ENCODE measurements around the gene CALML5.
A peak's percentile ranks its signal among the peaks of the same experiment; 100 is the strongest.

Gene CALML5

DNA sequence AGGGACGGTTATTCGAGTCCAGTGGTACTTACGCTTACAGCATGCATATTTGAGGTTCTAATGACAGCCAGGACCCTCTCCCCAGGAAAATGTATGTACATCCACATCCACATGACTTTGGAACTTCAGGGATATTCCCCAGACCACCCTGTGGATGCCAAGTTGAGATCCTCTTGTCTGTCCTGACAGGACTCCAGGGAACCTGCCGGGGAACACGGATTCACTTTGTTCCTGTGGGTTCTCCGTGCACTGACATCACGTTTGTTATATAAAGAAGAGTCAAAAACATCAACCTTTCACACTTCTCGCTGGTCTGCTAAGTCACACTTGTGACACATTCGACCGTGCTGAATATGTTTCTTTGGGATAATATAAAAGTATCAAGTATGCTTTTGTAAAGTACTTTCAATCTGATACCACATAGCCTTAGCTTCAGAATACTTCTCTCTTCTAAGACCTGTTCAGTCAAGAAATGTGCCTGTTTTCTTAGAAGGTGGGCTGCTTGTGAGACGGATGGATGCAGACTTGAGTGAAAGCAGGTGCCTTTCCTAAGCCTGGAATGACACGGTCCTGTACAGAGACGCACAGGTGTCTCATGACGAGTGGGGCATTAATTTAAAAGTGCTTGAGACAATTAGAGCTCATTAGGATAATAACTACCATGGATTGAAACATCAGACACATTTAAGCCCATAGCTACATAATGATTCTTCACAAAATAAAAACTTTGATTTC lies 38.7 kb downstream of the CALML5 start:
- no peak for DNase-seq

DNA sequence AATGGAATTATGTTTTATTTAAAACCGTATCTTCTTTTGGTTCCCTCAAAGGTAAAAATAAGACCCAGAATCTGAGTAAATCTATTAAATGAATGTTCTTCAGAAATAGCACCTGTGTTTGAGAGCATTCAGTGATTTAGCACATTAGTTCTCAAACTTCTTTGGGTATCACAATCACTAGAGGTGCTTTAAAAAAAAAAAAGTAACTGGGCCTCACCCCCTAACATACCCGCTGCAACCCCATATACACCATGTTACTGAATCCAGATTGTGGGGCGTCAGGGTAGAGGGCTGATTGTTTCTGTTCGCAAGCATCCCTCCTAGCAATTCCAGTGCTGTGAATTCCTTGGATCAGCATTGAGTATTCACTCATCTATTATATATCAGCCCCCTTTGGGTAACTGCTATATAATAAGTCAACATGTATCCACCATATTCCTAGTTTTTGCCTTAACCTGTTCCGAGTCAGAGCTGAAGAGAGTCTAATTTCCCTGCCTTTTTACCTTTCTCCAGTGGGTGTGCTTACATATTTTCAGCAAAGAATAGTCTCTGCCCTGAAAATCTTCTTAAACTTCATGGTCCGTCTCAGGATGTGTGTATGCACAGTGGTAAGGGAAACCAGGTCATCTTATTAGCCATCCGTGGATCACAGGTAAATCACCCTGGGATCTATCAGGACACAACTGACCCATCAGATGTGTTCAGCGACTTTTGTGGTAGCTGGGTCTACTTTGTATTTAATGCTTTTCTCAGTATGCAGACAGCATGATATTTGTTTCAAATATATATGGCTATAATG lies 40.2 kb downstream of the CALML5 start:
- DNase-seq, result no peak

DNA sequence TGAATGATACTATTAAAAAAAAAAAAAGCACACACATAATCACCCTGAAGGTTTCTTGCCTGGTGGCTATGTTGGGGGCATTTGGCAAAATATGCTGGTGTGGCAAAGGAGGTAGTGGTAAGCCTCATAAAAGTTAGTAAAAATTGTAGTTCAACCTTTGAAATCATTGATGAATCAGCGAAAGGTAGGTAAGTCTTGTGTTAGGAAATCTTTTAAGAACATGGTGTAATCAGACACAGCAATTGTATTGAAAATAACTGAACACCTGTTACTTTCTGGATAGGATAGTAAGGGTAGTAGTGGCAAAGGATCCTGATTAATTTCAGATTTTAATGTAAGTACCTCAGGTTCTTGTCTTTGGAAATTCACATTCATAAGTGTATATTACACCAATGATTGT lies 40.9 kb downstream of the CALML5 start:
- DNase-seq, result no peak

DNA sequence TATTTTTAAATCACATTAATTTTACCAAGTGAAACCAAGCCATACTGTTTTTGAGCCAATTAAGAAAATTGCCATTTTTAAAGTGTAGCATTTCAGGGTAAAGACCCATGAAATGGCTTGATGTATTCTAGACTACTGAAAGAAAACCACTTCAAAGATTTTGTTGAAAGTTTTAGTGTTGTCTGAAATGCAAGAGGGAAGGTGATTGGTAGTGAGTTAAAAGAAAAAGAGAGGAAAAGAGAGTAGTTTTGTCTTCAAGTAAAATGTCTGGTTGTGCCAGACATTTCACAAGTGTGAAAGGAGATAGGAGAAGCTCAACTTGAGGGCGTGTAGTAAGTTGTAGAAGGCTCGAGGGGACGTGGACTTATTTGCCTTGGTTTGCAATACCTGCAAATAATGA lies 41.6 kb downstream of the CALML5 start:
- no peak for DNase-seq

DNA sequence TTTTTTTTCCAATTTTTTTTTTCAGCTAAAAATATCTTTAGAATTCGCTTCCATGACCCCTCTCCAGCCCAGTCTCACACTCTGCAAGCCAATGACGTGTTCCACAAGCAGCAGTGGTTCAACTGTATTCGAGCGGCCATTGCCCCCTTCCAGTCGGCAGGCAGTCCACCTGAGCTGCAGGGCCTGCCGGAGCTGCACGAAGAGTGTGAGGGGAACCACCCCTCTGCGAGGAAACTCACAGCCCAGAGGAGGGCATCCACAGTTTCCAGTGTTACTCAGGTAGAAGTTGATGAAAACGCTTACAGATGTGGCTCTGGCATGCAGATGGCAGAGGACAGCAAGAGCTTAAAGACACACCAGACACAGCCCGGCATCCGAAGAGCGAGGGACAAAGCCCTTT lies 42.8 kb downstream of the CALML5 start:
- DNase-seq, result no peak

DNA sequence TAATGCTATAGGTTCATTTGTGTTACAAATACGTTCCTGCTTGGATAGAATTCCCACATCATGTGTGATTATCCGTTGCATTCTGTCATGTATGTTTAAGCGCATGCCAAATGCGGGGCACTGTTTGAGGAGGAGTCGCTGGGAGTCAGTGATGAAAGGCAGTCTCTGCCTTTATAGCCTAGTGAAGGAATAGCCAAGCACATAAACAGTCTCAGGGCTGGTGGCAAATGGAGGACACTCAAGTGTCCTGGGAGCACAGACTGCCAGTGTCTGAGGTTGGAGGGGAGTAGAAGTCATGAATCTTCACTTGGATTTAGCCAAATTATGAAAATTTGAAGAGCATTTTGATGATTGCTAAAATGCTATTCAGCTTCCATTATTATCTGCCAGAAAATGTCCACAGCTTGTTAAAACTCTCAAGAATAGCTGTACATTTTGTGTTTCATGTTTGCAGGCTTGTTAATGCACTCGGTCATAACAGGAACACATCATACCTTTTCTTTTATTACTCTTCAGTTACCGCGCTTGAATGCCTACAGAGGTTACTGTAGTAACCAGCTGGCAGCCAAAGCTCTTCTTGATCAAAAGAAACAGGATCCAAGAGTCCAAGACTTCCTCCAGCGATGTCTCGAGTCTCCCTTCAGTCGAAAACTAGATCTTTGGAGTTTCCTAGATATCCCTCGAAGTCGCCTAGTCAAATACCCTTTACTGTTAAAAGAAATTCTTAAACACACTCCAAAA lies 45.5 kb downstream of the CALML5 start:
- DNase-seq, result no peak

DNA sequence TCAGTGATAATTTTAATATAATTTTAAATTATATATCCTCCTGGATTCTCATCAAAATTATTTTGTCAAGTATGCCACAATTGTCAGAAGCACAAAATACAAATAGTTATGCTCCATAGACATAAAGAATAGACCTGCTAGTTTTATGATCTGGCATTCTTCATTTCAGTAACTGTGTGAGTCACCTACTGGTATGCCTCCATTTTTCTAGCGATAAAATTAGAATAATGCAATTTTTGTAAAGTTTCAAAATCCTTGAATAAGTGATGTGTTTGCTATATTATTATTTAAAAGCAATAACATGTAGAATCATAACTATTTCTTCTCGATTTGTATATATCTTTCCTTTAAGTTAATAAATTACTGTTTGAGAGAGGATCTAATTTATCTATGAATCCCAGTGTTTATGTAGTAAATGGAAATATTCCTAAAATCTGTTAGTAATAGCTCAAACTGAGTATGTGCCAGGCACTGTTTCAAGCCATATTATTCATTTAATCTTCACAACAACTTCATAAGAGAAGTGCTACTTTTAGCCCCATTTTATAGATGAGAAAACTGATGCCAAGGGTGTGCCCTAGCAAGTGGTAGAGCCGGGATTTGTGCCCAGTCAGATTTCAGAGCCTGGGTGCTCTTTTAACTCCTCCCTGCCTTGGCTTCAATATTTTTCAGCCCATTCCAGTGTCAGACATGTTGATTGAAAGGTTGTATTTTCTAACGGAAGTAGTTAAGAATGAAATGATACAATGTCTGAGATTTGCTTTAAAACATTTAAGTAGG lies 48.6 kb downstream of the CALML5 start:
- DNase-seq, result peak; percentile 32

DNA sequence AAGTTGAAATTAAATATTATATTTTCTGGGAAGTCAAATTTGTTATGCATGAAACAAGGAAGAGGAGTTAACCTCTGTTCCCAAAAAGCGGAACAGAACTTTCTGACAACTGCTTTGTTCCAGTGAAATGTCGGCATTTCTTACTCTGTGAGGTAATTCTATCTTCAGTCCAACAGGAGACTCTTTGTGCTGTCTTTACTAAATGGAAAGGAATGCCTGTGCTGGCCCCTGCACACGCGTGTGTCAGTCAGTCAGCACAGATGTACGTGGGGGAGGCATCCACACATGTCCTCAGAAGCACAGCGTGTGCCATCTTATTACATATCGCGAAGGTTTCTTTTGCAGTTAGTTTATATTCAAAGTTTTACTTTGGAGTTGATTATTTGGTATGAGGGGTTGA lies 49.5 kb downstream of the CALML5 start:
- peak; percentile 89 for DNase-seq

DNA sequence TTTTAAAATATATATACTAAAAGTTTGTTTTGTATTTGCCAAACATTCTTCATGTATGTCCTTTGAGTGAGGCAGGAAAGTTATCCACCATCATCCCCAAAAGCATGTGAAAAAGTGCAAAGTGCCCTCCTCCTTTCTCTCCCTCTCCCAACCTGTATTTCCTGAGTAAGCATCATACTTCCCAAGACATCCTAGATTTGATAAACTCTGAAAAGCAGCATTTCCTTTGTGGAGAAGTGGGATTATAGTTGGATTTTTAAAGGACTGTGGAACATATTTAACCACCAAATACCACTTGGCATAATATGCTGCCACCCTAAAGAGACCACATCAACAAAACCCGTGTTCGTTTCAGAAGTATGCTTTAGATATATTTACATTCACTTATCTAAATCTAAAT lies 50.1 kb downstream of the CALML5 start:
- DNase-seq, result no peak

Measured in fibroblast of upper back skin (primary cell).